ENCODE measurements around the gene VILL.

The VILL gene

GRCh38 chr3:37990527-37990926 lies at the start of gene VILL:
Gene VILL, plus strand, starts transcription at chr3:37990786. Its CDS starts 2,887 bp downstream, at chr3:37993673.
- DNase-seq: no peak

- no peak for DNase-seq
Measured at GRCh38 chr3:37941608-37942508, 48.7 kb upstream of the VILL start.

GRCh38 chr3:37942646-37943045 lies 47.9 kb upstream of the VILL start:
- no peak for DNase-seq

- no peak for DNase-seq
Measured at GRCh38 chr3:37943126-37943525, 47.5 kb upstream of the VILL start.

GRCh38 chr3:37943631-37944314 lies 46.8 kb upstream of the VILL start:
- DNase-seq: no peak

- no peak for DNase-seq
Measured at GRCh38 chr3:37944391-37944842, 46.2 kb upstream of the VILL start.

DNA sequence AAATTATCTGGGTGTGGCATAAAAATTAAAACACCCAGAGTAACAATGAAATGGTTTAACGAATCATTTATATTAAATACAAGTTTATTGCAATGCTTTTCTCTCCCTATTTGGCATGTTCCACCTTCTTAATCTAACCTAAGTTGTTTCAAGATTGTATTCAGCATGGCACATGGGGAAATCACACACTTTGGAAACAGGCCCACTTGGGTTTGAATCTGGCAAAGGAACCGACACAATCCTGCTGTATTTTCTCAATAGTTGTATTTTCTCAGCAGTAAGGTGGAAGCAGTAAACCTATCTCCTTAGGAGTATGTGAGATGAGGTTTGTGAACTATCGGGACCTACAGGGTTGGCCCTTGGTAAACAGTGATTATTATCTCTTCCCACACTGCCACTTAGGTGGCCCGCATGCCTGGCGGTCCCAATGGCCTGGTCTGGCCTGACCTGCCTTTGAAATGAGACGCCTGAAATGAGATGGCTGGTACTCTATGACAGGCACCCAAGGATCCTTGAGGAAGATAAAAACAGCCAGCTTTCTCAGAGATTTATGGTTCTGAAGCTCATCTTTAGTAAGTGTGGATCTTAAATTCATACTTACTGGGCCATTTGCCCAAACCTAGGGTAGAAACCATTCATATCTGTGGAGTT lies 45.3 kb upstream of the VILL start:
- no peak for DNase-seq

DNA sequence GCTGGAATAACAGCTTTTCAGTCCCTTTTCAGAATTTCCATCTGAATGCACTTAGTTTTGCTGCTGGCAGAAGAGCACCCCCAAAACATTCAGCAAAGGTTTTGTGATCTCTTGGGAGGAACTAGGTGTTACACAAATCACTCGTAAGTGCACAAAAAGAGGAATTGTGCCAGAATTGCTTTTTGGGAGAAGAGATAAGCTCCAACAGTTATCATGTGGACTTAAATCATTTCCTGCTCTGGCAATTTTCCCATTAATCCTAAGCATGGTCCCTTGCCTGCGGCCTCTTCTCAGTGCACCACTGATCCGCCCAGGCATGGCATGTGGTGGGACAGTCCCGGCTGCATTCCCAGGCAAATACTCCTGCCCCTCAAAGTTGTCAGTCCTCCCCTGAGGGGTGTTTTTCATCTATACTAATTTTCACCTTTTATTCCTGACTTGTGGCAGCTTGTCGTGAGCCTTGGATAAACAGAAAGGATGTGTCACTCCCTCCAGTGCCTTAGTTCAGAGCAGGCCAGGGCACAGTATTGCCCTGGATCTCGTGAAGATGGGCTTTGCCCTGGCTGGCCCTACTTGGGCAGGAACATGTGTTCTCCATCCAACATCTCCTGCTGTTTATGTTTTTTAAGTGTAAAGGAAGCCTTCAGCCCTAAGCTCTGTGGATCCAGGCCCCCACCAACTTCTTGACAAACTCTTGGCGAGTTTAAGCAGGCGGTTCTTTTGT lies 44.6 kb upstream of the VILL start:
- DNase-seq: no peak

- DNase-seq: no peak
Measured at GRCh38 chr3:37946531-37946889, 44.1 kb upstream of the VILL start.

- no peak for DNase-seq
Measured at GRCh38 chr3:37949866-37950265, 40.7 kb upstream of the VILL start.

GRCh38 chr3:37952564-37952963 lies 38.0 kb upstream of the VILL start:
- DNase-seq: no peak

DNA sequence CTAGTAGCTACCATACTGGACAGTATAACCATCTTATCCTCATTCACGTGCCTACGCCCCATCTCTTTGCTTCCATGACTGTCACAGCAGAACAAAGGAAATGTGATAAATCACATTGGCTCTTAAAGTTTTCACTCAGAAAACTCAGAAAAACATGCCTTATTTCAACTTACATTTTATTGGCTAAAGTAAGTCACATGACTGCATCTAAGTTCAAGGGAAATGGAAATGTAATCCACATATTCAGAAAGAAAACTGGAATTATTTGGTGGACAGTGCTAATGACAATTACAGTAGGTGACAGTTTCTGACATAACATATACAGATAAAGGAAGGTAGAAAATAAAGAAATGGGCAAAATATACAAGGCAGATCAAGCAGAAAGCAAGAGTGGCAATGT lies 37.4 kb upstream of the VILL start:
- DNase-seq: no peak

- DNase-seq: no peak
Measured at GRCh38 chr3:37953707-37954394, 36.7 kb upstream of the VILL start.

- no peak for DNase-seq
Measured at GRCh38 chr3:37954881-37955280, 35.7 kb upstream of the VILL start.

DNA sequence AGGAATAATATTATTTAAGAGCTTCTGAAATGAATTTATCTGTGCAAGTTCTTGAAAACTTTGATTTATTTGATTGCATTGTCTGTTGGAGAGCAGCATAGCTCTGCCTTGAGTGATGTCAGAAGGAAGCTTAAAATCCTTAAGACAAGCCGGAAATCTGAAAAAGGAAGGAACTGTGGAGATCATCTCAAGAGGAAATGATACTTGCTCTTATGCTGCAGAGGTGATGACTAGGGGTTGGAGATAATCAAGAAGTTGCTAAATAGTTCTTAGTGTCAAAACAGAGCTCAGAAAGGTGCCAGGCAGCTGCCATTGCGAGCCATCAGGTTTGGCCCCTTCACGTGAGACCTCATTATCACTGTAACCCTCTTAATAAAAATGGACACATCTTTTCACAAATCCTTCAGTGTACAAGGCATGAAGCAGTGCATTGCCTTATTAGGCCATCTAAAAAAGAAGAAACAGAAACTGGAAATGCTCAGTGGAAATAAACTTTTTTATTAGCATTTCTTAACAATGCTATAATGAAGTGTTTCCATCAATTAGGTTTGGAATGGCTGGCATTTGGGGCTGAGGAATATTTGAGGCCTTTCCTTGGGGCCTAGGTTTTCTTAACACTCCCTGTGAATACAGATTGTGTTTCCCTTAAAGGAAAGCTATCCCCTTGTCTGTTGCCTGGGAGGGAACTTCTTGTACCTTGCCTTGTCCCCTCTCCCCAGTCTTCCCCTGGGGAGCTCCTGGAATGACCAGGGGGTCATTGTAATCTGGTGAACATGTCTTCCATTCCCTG lies 34.5 kb upstream of the VILL start:
- no peak for DNase-seq

- DNase-seq: no peak
Measured at GRCh38 chr3:37956723-37957538, 33.7 kb upstream of the VILL start.

- DNase-seq: no peak
Measured at GRCh38 chr3:37957539-37957936, 33.0 kb upstream of the VILL start.

DNA sequence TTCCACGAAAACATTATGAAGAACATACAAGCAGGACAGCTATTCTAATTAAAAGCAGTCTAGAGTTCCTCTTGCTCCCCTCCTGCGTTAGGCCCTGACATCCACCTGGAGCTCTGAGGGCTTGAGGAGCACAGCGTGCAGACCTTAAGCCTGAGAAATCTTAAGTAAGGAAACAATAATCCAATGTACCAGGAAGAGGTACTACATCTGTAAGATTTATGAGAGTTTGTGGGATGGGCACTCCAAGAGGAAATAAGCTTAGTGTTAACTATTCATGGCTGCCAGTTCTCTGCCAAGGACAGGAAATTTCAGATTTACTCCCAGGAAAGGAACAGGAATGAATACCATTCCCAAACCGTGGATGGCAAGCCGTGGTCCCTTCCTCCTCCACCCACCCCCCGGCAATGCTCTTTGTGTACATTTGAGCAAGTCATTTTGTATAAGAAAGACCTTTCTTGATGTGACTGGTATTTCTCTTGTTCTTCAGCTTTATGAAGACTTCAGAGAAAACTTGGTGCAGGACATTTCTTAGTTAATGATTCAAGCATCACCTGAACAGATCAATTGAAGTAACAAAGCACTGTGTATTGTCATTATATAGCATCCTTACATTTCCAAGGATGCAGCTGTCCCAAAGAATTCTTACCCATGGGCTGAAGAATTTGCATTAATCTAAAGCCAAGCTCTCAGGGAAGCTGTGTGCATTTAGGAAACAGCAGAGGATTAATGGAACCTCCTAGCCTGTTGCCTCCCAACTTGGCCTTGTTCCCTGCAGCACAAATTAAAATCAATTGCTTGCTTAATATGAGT lies 28.8 kb upstream of the VILL start:
- DNase-seq: no peak

GRCh38 chr3:37963016-37963415 lies 27.6 kb upstream of the VILL start:
- DNase-seq: no peak

DNA sequence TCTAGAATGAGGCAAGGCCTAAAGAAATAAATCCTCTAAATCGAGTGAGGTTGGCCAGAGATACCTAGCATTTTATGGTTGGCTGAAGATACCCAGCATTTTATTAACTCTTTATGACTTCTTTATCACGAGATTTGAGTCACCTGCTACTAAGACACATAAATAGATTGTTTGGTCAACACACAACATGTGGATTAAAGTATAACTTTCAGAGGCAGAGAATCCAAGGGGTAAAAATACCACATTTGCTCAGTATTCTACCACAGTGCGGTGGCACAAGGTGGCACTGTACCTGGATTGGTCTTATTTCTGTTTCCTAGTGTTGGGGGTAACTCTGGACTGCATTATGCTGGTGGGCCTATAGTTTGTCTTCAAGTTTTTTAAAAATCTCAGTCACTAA lies 27.0 kb upstream of the VILL start:
- no peak for DNase-seq
